Mesothelial cell of epicardium (in vitro differentiated cells): ENCODE data around the gene RAB8B. TPM values are rescaled to one million over a fixed set of nuclear protein-coding genes. Genes with fewer than 3 reads are reported as not detected.

Experiments
- DNase-seq, 2 experiments: peaks; one replicate each; pipeline ENCODE4 v3.0.0; 2021; ENCODE audit warnings: low spot score in 2 of 2; ENCODE audit not compliant: unreplicated experiment in 2 of 2
- H3K27ac Mint-ChIP-seq: 2 replicates; pipeline ENCODE4 v1.8.0; 2021; ENCODE audit warnings: mixed read lengths
- H3K27me3 Mint-ChIP-seq: 2 replicates; pipeline ENCODE4 v1.8.0; 2021; ENCODE audit warnings: low read depth, mixed read lengths
- H3K36me3 Mint-ChIP-seq: 2 replicates; pipeline ENCODE4 v1.8.0; 2021; ENCODE audit warnings: mixed read lengths
- H3K4me1 Mint-ChIP-seq: 2 replicates; pipeline ENCODE4 v1.8.0; 2021; ENCODE audit warnings: mixed read lengths
- H3K4me3 Mint-ChIP-seq: 2 replicates; pipeline ENCODE4 v1.8.0; 2021; ENCODE audit warnings: mild to moderate bottlenecking, moderate library complexity, mixed read lengths
- H3K9me3 Mint-ChIP-seq: 2 replicates; pipeline ENCODE4 v1.8.0; 2021; ENCODE audit warnings: mixed read lengths
- CTCF ChIP-seq: fragments of 200-600 bp; sonication (generic); IDR thresholded peaks from one replicate; pipeline ENCODE4 v1.5.0; 2021; ENCODE audit warnings: antibody characterized with exemption; ENCODE audit not compliant: unreplicated experiment
- total RNA-seq: library from RNA; stranded (reverse); gene quantifications from 3 replicates; pipeline ENCODE4 v1.2.1, GENCODE V29; 2021

Gene RAB8B
- total RNA-seq, 1 donor from 2014 or later = 20.2 TPM

- no peak overlapping the region for H3K4me3 Mint-ChIP-seq
- no peak for TF ChIP-seq CTCF
- no peaks in the 10 kb centered on the region for H3K27me3 Mint-ChIP-seq
- peaks cover 9% of the 10 kb centered on the region for H3K9me3 Mint-ChIP-seq
- no peak for DNase-seq
- peaks cover 35% of the 10 kb centered on the region for H3K36me3 Mint-ChIP-seq
- no peak overlapping the region for H3K27ac Mint-ChIP-seq
- H3K4me1 Mint-ChIP-seq = no peaks in the 10 kb centered on the region
Measured at GRCh38 chr15:63246691-63247469, 57.5 kb downstream of the RAB8B start.

DNA sequence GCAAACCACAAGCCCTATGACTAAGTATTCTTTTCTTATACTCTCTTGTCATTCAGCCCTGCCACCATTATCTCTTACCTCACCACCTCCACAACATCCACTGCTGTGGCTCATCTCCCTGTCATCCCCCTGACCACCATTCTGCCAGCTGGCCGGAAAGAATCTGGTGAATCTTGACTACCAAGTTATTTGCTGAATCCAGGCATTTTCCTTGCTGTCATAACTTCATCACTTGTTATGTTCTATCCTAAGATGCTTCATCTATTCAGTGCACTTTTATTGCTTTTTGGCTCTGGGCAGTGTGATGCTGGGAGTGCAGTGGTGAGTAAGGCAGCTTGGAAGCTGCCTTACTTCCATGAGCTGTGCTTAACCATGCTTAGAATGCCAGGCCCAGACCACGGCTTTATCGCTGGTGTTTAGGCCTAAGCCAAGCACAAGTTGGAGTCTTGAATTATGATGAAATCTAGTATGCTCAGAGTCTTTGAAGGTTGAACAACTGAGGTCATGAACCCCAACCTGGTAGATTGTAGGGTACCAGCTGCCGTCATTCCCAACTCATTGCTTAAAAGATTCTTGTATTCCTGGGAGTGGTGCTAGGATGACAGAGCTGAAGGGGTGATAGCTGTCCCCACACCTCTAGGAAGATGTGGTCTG is 61.0 kb downstream of the RAB8B start:
- TF ChIP-seq CTCF = no peak
- no peak for DNase-seq
- Mint-ChIP-seq H3K27ac (no peak overlapping the region), H3K4me1 (peaks cover 5% of the 10 kb centered on the region), H3K27me3 (no peaks in the 10 kb centered on the region), H3K36me3 (peaks cover 27% of the 10 kb centered on the region), H3K9me3 (no peaks in the 10 kb centered on the region), H3K4me3 (no peak overlapping the region)

GRCh38 chr15:63251701-63252100 is 62.3 kb downstream of the RAB8B start:
- Mint-ChIP-seq H3K36me3 (peaks cover 20% of the 10 kb centered on the region), H3K4me1 (peaks cover 15% of the 10 kb centered on the region), H3K27me3 (no peaks in the 10 kb centered on the region), H3K4me3 (no peak overlapping the region), H3K9me3 (no peaks in the 10 kb centered on the region), H3K27ac (no peak overlapping the region)
- DNase-seq = no peak
- TF ChIP-seq CTCF = no peak

DNA sequence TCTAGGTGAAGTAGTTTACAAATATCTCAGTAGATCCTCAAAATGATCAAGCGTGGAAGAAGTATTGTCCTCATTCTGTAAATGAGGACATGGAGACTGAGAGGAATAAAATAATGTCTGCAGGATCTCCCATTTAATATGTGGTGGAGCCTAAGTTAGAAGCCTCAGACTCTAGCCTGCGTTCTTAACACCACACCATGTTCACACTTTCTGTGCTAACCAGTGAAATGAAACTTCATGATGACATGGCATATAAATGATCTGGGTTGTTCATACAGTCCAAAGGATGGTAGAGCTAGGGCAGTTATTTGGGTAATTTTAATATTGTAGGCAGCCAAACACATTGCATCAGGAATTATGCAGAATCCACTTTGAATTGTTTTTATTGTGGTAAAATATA is 62.9 kb downstream of the RAB8B start:
- Mint-ChIP-seq H3K27ac (no peak overlapping the region), H3K4me3 (no peak overlapping the region), H3K27me3 (no peaks in the 10 kb centered on the region), H3K36me3 (peaks cover 15% of the 10 kb centered on the region), H3K4me1 (peaks cover 18% of the 10 kb centered on the region), H3K9me3 (no peaks in the 10 kb centered on the region)
- DNase-seq = no peak
- no peak for TF ChIP-seq CTCF

- no peak for DNase-seq
- Mint-ChIP-seq H3K9me3 (no peaks in the 10 kb centered on the region), H3K4me1 (peaks cover 18% of the 10 kb centered on the region), H3K27me3 (no peaks in the 10 kb centered on the region), H3K4me3 (no peak overlapping the region), H3K36me3 (peaks cover 11% of the 10 kb centered on the region), H3K27ac (no peak overlapping the region)
- TF ChIP-seq CTCF = no peak
Measured at GRCh38 chr15:63254991-63255390, 65.6 kb downstream of the RAB8B start.
